Epithelial cell of proximal tubule (primary cell): ENCODE results near the gene CGB5. TPM values are rescaled to one million over a fixed set of nuclear protein-coding genes. Genes with fewer than 3 reads are reported as not detected.

Source experiments
- DNase-seq: peaks from one replicate; pipeline ENCODE4 v3.0.0-alpha.2; 2011; ENCODE audit warnings: low read depth
- H3K4me3 ChIP-seq: 2 replicates; pipeline ENCODE4 v1.5.1; 2011; ENCODE audit warnings: low read depth, mild to moderate bottlenecking, low read length
- total RNA-seq: library from RNA; depleted of rRNA; stranded (reverse); fragments of >200 nt; gene quantifications from 2 replicates; pipeline ENCODE4 v1.2.3, GENCODE V29; 2015
- TF ChIP-seq, protein P1 (sequence below): conservative IDR thresholded peaks from 2 replicates; pipeline ENCODE4 v1.5.1; 2012; ENCODE audit warnings: low read depth, mild to moderate bottlenecking, low read length

Gene CGB5
- total RNA-seq, 1 donor from 2014 or later = not detected

DNA sequence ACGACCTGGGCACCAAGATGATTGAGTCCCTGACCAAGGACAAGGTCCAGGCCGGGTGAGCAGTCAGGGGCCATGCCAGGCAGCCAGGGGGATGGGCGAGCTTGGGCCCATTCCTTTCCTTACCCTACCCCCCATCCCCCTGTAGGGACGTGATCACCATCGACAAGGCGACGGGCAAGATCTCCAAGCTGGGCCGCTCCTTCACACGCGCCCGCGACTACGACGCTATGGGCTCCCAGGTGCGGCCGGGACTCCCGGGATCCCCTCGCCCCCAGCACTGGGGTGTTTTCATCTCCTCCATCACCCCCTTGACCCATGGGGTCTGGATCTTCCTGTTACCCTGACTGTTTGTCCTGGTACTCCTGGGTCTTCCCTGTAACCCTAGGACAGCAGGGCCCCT, 33.8 kb upstream of the CGB5 start:
- TF ChIP-seq, protein P1, sequence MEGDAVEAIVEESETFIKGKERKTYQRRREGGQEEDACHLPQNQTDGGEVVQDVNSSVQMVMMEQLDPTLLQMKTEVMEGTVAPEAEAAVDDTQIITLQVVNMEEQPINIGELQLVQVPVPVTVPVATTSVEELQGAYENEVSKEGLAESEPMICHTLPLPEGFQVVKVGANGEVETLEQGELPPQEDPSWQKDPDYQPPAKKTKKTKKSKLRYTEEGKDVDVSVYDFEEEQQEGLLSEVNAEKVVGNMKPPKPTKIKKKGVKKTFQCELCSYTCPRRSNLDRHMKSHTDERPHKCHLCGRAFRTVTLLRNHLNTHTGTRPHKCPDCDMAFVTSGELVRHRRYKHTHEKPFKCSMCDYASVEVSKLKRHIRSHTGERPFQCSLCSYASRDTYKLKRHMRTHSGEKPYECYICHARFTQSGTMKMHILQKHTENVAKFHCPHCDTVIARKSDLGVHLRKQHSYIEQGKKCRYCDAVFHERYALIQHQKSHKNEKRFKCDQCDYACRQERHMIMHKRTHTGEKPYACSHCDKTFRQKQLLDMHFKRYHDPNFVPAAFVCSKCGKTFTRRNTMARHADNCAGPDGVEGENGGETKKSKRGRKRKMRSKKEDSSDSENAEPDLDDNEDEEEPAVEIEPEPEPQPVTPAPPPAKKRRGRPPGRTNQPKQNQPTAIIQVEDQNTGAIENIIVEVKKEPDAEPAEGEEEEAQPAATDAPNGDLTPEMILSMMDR = no peak
- H3K4me3 ChIP-seq = no peak overlapping the region
- DNase-seq = no peak

DNA sequence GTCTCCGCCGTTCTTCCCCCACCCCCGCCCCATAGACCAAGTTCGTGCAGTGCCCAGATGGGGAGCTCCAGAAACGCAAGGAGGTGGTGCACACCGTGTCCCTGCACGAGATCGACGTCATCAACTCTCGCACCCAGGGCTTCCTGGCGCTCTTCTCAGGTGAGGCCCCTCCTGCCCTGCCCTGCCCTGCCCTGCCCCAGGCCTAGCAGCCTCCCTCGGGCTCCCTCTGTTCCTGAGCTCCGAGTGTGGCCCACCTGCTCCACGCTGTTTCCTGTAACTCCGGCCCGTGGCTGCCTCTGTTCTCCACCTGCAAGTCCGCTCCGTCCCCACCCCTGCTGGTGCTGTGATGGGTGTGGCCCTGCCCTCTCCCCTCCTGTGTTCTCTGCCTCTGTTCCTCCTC, 33.2 kb upstream of the CGB5 start:
- TF ChIP-seq, protein P1 = no peak
- no peak overlapping the region for H3K4me3 ChIP-seq
- DNase-seq = no peak

DNA sequence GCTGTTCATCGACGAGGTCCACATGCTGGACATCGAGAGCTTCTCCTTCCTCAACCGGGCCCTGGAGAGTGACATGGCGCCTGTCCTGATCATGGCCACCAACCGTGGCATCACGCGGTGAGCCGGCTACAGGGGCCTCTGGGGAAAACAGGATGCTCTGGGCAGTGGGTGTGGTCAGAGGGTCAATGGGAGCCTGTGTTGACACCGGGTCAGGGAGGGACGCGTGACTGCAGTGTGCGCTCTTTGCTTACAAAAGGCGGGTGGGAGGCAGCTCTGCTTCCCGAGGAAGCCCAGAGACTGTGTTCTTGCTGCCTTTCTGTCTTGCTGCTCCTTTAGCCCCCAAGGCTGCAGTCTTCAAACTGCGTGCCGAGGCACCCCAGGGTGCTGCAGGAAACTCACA, 32.5 kb upstream of the CGB5 start:
- no peak for DNase-seq
- no peak overlapping the region for H3K4me3 ChIP-seq
- TF ChIP-seq, protein P1 = no peak

DNA sequence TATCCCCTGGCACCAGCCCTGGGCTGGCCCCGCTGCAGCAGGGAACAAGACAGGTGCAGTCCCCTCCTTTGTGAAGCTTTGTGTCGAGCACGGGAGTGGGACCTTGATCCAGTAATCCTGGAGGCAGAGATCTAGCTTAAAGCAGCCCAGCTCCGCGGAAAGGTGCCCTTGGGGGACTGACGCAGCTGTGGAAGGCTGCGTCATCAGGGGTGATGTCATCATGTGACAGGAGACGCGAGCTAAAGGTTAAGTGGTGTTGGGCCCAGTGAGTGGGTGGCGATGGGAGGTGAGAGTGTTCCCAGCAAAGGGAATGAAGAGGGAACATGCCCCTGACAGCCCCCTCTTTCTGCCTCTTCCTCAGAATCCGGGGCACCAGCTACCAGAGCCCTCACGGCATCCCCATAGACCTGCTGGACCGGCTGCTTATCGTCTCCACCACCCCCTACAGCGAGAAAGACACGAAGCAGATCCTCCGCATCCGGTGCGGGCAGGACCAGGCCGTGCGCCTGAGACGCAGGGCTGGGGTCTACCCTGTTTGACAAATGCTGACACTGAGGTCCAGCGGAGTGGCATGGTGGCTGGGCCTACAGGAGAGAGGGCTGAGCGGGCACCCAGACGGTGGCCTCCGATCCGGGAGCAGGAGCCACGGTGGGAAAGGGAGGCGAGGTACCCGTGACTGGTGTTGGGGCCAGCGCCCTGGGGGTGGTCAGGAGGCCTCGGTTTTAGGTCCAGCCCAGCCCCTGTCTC, 29.4 kb upstream of the CGB5 start:
- DNase-seq = no peak
- H3K4me3 ChIP-seq = no peak overlapping the region
- TF ChIP-seq, protein P1 = no peak

DNA sequence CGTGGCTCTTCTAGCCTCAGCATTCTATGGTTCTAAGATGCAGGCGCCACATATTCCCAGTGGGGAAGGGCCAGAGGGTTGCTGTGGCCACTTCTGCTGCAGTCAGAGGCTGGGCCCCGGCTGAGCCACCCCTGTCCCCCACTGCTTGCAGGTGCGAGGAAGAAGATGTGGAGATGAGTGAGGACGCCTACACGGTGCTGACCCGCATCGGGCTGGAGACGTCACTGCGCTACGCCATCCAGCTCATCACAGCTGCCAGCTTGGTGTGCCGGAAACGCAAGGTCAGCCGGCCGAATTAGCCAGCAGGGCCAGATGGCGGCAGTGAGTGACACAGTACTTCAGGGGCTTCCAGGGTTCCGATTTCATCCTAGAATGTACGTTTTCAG, 28.8 kb upstream of the CGB5 start:
- no peak overlapping the region for H3K4me3 ChIP-seq
- TF ChIP-seq, protein P1 = no peak
- no peak for DNase-seq

DNA sequence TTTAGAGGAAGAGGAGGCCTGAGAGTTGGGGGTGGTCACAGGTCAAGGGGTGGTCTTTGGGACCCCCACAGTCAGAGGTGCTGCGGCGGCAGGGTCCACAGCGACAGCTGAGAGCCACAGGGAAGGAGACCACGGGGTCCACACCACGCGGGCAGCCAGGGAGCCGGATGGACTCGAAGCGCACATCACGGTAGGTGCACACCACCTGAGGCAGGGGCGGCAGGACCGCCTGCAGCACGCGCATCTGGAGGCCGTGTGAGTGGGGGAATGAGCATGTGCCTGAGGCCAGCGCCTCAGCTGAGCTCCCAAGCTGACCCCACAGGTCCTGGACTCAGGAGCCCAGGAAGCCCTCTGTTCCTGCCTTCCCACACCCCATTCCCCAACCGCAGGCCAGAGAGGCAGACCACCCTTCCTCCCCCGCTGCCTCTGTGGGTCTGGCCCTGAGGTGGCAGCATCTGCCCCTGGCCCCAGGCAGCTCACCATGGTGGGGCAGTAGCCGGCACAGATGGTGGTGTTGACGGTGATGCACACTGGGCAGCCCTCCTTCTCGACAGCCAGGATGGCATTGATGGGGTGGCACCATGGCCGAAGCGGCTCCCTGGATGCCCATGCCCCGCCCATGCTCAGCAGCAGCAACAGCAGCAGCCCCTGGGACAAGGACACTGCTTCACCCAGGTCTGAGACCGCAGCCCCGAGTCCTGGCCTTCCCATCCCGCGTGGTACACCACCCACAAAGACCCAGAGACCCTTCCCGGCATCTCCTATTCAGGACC, 27.4 kb upstream of the CGB5 start:
- no peak overlapping the region for H3K4me3 ChIP-seq
- DNase-seq = no peak
- TF ChIP-seq, protein P1 = no peak
